HUES64 (cell line): Measurements from ENCODE around the gene TMEM219.

Source experiments
- H3K27ac ChIP-seq: 2 replicates; pipeline ENCODE4 v1.7.0; 2013; ENCODE audit warnings: low read depth, low read length, inconsistent platforms
- H3K27me3 ChIP-seq: 2 replicates; pipeline ENCODE4 v1.6.1; 2013; ENCODE audit warnings: mild to moderate bottlenecking, low read length; ENCODE audit not compliant: insufficient read depth
- H3K36me3 ChIP-seq: 2 replicates; pipeline ENCODE4 v1.6.1; 2013; ENCODE audit warnings: mild to moderate bottlenecking, low read length; ENCODE audit not compliant: insufficient read depth
- H3K4me1 ChIP-seq: 2 replicates; pipeline ENCODE4 v1.6.1; 2013; ENCODE audit warnings: mild to moderate bottlenecking, low read length, moderate library complexity; ENCODE audit not compliant: insufficient read depth
- H3K4me3 ChIP-seq: 2 replicates; pipeline ENCODE4 v1.5.1; 2013; ENCODE audit warnings: mild to moderate bottlenecking, low read length, moderate library complexity
- H3K9ac ChIP-seq: 2 replicates; pipeline ENCODE4 v1.6.1; 2013; ENCODE audit warnings: mild to moderate bottlenecking, low read depth, low read length
- H3K9me3 ChIP-seq: 2 replicates; pipeline ENCODE4 v1.6.1; 2013; ENCODE audit warnings: low read depth, low read length; ENCODE audit not compliant: insufficient read depth
- WGBS: fragments of 150-250, 120-280 bp; methylation state at CpG from one replicate; pipeline ENCODE4 v1.1.7; 2013; ENCODE audit warnings: missing lambda C conversion rate; 5-methylcytosine and 5-hydroxymethylcytosine counted together

The TMEM219 gene

DNA sequence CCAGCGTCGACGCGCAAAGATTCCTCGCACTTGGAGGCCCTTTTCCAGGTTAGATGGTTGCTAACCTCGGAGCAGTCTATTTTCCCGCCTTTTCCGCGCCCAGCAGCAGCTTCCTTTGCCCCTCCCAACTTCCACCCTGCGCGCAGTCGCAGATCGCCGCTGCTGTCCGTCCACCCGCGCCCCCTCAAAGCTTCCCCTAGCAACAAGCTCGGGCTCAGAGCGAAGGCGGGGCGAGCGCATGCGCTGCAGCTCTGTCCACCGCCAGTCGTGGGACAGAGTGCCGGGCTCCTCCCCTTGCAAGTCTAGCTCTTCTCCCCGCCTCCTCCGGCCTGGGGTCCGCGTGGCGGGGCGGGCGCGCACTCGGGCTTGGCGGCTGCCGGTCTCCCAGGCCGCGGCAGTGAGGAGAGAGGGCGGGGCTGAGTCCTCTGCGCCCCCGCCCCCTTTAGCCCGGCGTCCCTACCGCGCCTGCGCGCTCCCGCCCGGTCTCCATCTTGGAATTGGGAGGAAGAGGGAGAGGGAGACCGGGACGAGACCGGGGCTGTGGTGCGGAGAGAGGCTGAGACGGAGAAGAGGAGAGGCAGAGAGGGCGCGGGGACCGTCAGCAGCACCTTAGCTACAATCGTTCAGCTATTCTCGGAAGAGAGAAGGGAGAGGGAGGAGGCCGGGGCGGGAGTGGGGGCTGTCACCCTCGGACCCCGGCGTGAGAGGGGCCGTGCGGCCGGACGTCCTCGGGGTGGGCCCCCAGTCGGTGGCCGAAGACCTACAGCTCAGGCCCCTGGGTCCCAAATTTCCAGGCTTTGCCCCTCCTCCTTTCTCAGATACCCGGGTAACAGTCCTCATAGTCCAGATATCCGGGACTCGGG is 11.7 kb downstream of the TMEM219 start, which contains the start of gene TAOK2:
Gene TAOK2, plus strand, starts transcription at position 485 of the 863 bp plus-strand sequence. CDS start 3,905 bp downstream, outside the sequence.
- Histone ChIP-seq H3K4me1 (peaks cover 26% of the 10 kb centered on the region), H3K9me3 (peaks cover 9% of the 10 kb centered on the region), H3K9ac (peak within 1 kb of the TSS; percentile 60), H3K36me3 (peaks cover 38% of the 10 kb centered on the region), H3K27me3 (peaks cover 11% of the 10 kb centered on the region), H3K4me3 (peak within 1 kb of the TSS; percentile 78), H3K27ac (peak within 1 kb of the TSS; percentile 66)
- WGBS = 2% methylated on average over 75 of the region's 75 CpGs

DNA sequence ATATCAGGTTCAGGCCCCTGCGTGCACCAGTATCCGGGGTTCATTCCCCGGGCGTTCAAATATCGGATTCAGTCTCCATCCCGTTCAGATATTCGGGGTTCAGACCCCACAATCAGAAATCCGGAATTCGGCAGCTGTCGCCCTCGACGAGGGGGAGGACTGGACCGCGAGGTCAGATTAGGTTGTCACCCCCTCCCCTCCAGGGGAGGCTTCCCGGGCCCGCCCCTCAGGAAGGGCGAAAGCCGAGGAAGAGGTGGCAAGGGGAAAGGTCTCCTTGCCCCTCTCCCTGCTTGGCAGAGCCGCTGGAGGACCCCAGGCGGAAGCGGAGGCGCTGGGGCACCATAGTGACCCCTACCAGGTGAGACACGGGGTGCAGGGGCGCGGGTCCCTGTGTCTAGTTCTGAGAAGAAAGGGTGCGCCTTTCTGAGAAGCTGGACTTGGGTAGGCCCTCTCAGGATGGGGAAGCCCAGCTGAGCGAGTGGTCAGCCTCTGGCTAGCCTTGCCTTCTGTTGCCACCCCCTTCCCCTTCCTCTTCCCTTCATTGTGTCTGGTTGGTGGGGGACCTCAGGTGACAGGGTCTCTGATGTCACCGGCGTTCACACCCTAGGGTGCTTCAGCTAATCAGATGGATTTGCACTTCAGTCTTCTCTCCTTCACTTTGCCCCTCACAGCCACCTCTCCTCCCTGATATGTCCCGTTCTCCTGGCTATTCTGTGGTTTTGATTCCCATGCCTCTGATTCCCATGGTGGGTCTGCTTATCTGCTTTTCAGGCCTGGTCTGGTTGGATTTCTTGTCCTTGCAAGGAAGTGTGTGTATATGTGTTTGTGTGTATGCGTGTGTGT is 12.6 kb downstream of the TMEM219 start:
- H3K36me3 ChIP-seq = peaks cover 43% of the 10 kb centered on the region
- peak overlapping the region; percentile 60 for H3K9ac ChIP-seq
- H3K27ac ChIP-seq = peak overlapping the region; percentile 66
- H3K27me3 ChIP-seq = peaks cover 11% of the 10 kb centered on the region
- H3K4me3 ChIP-seq = peak overlapping the region; percentile 78
- H3K9me3 ChIP-seq = peaks cover 9% of the 10 kb centered on the region
- 8% methylated on average over 29 of the region's 31 CpGs for WGBS
- peaks cover 26% of the 10 kb centered on the region for H3K4me1 ChIP-seq

DNA sequence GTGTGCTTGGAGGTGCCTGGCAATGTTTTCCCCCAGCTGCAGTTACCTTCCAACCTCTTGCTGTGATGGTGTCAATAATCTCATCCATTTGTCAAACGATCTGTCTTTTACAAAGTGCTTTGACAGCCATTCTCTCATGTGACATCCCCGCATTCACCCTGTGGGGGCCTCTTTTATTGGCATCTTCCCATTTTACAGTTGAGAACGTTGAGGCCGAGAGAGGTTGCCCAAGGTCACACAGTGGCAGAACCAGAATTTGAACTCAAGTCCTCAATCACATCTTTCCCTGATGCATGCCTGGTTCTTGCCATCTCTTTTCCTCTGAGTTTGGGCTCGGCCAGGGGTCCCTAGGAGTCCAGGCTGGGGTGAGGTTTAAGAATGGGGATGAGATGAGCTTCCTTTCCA is 13.3 kb downstream of the TMEM219 start:
- 83% methylated on average over 5 of the region's 5 CpGs for WGBS

DNA sequence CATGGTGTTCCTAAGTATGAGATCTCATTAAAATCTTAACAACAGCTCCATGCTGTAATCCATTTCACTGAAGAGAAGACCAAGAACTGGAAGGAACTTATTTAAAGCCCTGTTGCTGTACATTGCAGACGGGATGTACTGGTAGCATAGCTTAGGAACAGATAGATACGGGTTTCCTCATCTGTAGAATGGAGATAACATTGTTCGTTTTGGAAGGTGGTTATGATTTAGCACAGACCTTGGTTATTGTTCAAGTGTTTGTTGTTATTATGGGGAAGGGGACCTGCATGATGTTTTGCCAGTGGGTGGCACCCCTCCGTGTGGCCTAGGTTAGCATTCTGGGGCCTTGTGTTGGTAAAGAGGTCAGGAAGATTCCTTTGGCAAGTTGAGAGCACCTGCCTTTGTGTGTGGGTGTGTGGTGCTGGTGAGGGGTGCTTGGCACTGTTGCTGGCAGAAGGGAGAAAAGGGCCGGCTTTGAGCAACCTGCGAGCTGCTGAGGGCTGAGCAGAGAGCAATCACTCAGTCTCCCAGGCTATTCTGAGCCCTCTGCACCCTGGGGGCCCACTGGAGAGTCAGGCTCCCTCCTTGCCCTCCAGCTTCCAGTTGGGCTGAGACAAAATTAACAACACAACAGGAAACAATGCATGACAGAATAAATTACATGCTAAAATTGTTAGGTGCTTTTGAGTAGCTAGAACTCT is 14.1 kb downstream of the TMEM219 start:
- H3K36me3 ChIP-seq = peaks cover 54% of the 10 kb centered on the region
- H3K9ac ChIP-seq = 0 out of 2 replicates have a peak overlapping the region, but pooled peaks have one; percentile 24
- no peak overlapping the region; the same call in 1 of the 2 replicates for H3K27ac ChIP-seq
- H3K9me3 ChIP-seq = peaks cover 9% of the 10 kb centered on the region
- H3K4me3 ChIP-seq = peak overlapping the region; percentile 78
- H3K4me1 ChIP-seq = peaks cover 26% of the 10 kb centered on the region
- peaks cover 11% of the 10 kb centered on the region for H3K27me3 ChIP-seq
- WGBS = 51% methylated on average over 6 of the region's 6 CpGs

More for the DNA sequence above, 13.3 kb downstream of the TMEM219 start:
- no peak overlapping the region for H3K27ac ChIP-seq
- no peak overlapping the region for H3K9ac ChIP-seq
- peaks cover 11% of the 10 kb centered on the region for H3K27me3 ChIP-seq
- peaks cover 45% of the 10 kb centered on the region for H3K36me3 ChIP-seq
- H3K9me3 ChIP-seq = peaks cover 9% of the 10 kb centered on the region
- peak overlapping the region; percentile 78 for H3K4me3 ChIP-seq
- peaks cover 26% of the 10 kb centered on the region for H3K4me1 ChIP-seq

DNA sequence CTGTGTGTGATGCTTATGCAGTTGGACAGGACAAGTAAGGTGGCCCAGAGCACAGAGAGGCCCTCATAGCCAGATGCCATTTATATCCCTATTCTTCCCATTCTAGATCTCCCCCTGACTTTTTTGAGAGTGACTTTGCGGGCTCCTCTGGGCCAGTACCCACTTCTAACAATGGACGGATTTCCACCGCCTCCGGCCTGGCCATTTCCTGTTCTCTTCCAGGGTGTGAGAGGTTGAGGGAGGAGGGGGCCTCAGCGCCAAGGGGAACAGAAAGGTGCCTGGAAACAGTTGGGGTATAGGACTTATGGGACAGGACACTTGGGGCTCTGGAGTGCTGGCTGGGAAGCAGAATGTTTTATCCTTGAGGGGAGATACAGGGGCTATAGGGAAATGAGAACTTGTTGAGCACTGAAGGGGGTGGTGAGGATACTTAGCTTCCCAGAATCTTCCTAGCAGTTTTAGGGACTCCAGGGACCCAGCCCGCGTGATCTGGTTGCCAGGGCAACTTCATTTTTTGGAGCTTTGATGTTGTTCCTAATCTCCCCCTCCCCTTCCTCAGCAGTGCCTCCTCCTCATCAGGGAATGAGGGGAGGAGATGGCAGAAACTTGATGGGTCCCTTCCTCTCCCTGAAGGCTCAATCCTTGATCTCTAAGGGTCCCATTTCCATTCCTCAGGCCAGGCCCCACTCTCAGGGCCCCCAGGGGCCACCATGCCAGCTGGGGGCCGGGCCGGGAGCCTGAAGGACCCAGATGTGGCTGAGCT is 15.4 kb downstream of the TMEM219 start:
- Histone ChIP-seq H3K27me3 (peaks cover 8% of the 10 kb centered on the region), H3K4me1 (peaks cover 26% of the 10 kb centered on the region), H3K9ac (no peak overlapping the region), H3K4me3 (peak overlapping the region; percentile 78; the same call in 1 of the 2 replicates), H3K9me3 (peaks cover 9% of the 10 kb centered on the region), H3K27ac (no peak overlapping the region), H3K36me3 (peaks cover 55% of the 10 kb centered on the region)
- WGBS = 91% methylated on average over 9 of the region's 9 CpGs

DNA sequence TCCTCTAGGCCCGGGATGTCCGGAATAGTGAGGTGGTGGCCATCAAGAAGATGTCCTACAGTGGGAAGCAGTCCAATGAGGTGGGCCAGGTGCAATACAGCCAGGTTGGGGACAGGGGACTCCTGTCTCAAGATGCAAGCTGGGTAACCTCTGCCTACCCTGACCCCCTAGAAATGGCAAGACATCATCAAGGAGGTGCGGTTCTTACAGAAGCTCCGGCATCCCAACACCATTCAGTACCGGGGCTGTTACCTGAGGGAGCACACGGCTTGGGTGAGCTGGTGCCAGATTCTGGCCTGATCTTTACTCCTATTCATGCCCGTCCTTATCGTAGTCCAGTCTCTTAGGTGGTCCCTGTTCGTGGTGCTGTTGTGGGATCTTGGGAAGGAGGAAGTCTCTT is 16.2 kb downstream of the TMEM219 start:
- Histone ChIP-seq H3K4me3 (no peak overlapping the region), H3K36me3 (peaks cover 56% of the 10 kb centered on the region), H3K27ac (no peak overlapping the region), H3K9ac (no peak overlapping the region), H3K4me1 (peaks cover 26% of the 10 kb centered on the region), H3K27me3 (no peaks in the 10 kb centered on the region), H3K9me3 (peaks cover 1% of the 10 kb centered on the region; the same call in 1 of the 2 replicates)
- WGBS = 94% methylated on average over 9 of the region's 9 CpGs

DNA sequence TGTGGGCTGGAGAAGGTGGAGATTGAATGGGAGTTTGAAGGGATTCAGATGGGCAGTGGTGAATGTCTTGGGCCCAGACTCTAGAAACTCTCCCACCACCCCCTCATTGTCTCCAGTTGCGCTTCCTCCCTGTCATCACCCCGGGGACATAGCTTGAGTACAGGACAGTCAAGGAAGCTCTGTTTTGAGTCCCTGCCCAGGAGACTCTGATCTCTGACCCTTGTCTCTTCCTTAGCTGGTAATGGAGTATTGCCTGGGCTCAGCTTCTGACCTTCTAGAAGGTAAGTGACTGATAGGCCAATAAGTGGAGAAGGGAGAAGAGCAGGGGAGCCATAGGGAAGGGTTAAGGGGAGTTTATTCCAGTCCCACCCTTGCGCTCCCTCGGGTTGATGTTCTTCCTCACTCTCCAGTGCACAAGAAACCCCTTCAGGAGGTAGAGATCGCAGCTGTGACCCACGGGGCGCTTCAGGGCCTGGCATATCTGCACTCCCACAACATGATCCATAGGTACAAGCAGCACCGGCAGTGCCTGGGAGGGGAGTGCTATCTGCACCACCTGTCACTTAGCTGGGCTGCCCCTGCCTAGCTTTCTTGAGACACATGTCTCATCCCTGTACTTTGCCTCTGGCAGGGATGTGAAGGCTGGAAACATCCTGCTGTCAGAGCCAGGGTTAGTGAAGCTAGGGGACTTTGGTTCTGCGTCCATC is 16.8 kb downstream of the TMEM219 start:
- no peak overlapping the region for H3K27ac ChIP-seq
- no peak overlapping the region for H3K9ac ChIP-seq
- no peaks in the 10 kb centered on the region for H3K27me3 ChIP-seq
- H3K9me3 ChIP-seq = no peaks in the 10 kb centered on the region
- H3K36me3 ChIP-seq = peaks cover 63% of the 10 kb centered on the region
- peaks cover 26% of the 10 kb centered on the region for H3K4me1 ChIP-seq
- WGBS = 95% methylated on average over 9 of the region's 9 CpGs
- no peak overlapping the region for H3K4me3 ChIP-seq

DNA sequence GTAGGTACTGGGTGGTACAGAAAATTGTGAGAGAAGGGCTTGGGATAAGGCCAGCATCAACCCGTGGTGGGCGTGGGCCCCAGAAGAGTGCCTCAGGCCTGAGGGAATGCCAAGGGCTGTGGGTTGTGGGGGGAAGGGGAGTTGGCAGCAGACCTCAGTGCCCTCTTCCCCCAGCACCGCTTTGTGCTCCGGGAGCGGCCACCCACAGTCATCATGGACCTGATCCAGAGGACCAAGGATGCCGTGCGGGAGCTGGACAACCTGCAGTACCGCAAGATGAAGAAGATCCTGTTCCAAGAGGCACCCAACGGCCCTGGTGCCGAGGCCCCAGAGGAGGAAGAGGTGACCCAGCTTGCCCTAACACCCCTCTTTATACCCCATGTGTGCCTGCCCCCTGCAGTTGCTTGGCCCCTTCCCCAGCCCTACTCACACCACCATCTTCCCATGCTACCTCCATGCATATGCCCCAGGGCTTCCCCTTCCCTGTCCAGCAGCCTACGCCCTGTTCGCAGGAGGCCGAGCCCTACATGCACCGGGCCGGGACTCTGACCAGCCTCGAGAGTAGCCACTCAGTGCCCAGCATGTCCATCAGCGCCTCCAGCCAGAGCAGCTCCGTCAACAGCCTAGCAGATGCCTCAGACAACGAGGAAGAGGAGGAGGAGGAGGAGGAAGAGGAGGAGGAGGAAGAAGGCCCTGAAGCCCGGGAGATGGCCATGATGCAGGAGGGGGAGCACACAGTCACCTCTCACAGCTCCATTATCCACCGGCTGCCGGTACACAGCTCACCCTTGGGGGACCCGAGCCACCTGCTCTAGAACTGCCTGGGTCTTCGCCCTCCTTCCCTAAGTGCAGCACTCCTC is 20.9 kb downstream of the TMEM219 start:
- H3K9me3 ChIP-seq = no peaks in the 10 kb centered on the region
- no peaks in the 10 kb centered on the region for H3K27me3 ChIP-seq
- peaks cover 99% of the 10 kb centered on the region for H3K36me3 ChIP-seq
- no peaks in the 10 kb centered on the region for H3K4me1 ChIP-seq
- H3K4me3 ChIP-seq = no peak overlapping the region
- no peak overlapping the region for H3K27ac ChIP-seq
- 92% methylated on average over 24 of the region's 24 CpGs for WGBS
- no peak overlapping the region for H3K9ac ChIP-seq

DNA sequence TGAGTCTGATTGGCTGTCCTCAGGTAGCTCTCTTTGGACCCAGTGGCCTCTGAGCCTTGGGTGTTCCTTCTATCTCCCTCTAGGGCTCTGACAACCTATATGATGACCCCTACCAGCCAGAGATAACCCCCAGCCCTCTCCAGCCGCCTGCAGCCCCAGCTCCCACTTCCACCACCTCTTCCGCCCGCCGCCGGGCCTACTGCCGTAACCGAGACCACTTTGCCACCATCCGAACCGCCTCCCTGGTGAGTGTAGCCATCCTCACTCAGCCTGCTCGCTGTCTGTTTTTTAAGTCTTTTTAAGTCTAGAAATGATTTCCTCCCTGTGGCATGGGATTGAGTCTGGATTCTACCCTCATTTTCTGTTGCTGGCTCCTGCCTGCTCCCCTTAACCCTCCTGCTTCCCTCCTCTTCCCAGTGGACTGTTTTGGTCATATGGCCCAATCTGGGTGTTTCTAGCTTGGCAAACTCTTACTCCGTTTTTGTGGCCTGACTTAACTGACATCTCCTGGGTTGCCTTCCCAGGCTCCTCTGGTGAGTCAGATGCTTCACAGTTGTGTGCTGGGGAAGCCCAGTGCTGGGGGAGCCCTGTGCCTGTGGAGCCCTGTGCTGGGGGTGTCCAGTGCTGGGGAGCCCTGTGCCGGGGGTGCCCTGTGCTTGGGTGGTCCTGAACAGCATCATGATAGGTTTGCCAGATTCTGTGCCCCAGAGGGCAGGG is 21.7 kb downstream of the TMEM219 start:
- H3K4me1 ChIP-seq = no peaks in the 10 kb centered on the region
- no peaks in the 10 kb centered on the region for H3K27me3 ChIP-seq
- peaks cover 99% of the 10 kb centered on the region for H3K36me3 ChIP-seq
- H3K9ac ChIP-seq = no peak overlapping the region
- no peak overlapping the region for H3K27ac ChIP-seq
- 95% methylated on average over 12 of the region's 12 CpGs for WGBS
- H3K4me3 ChIP-seq = no peak overlapping the region
- H3K9me3 ChIP-seq = no peaks in the 10 kb centered on the region
